Stimulated activated effector memory CD8-positive, alpha-beta T cell treated with anti-CD3 and anti-CD28 coated beads, Interleukin-12 subunit alpha, Interleukin-12 subunit beta, amount 100 ng/mL, for 72 hours (primary cell): ENCODE data around the gene DDX24.

Source experiments
- ATAC-seq: fragments of 150-1000 bp; cut with Tn5 transposase; 2 replicates; pipeline ENCODE4 v1.10.0; 2021
- DNase-seq, 2 donors: peaks; one replicate each; pipeline ENCODE4 v3.0.0; 2021 to 2022; ENCODE audit warnings: low spot score in 2 of 2
- H3K27ac Mint-ChIP-seq: one replicate; pipeline ENCODE4 v1.8.0; 2022; ENCODE audit warnings: mild to moderate bottlenecking, mixed read lengths
- H3K36me3 Mint-ChIP-seq: one replicate; pipeline ENCODE4 v1.8.0; 2022; ENCODE audit warnings: mild to moderate bottlenecking, mixed read lengths
- H3K4me1 Mint-ChIP-seq: one replicate; pipeline ENCODE4 v1.8.0; 2022; ENCODE audit warnings: mixed read lengths
- H3K4me3 Mint-ChIP-seq: one replicate; pipeline ENCODE4 v1.8.0; 2022; ENCODE audit warnings: mild to moderate bottlenecking, mixed read lengths
- H3K9me3 Mint-ChIP-seq: one replicate; pipeline ENCODE4 v1.8.0; 2022; ENCODE audit warnings: mixed read lengths

Gene DDX24

GRCh38 chr14:94005324-94006073, 75.5 kb downstream of the DDX24 start:
- ATAC-seq (no peak), DNase-seq (no peak)
- Mint-ChIP-seq H3K9me3 (no peaks in the 10 kb centered on the region), H3K4me3 (no peak overlapping the region), H3K27ac (no peak overlapping the region), H3K4me1 (peaks cover 48% of the 10 kb centered on the region), H3K36me3 (peaks cover 6% of the 10 kb centered on the region)

DNA sequence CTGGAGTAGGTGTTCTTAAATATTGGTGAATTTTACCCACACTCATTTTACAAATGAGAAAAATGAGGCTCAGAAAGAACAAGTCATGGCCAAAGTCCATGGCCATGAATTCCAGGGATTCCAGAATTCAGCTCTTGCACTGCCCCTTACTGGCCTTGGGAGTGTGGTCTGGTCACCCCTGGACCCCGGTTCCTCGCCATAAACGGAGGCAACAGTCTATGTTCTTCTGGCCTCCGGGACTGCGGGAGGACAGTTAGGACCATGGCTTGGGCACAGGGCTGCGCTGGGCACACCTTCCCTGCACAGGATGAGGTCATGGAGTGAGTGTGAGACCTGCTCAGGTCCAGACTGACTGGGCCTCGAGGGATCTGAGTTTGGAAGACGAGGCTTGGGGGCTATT, 77.0 kb downstream of the DDX24 start:
- Mint-ChIP-seq H3K9me3 (no peaks in the 10 kb centered on the region), H3K4me3 (no peak overlapping the region), H3K27ac (no peak overlapping the region), H3K4me1 (peaks cover 33% of the 10 kb centered on the region), H3K36me3 (no peaks in the 10 kb centered on the region)
- ATAC-seq (no peak), DNase-seq (no peak)

DNA sequence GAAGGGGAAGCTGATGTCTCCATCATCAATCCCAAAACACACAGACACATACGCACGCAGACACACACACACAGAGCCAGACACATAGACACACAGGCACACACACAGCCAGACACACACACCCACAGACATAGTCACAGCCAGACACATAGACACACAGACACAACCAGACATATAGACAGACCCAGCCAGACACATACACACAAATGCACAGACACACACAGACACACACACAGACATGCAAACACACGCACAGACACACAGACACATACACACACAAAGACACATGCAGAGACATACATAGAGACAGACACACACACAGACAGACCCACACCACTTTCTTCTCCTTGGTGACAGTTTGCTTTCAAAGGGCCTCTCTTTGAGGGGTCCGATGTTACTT, 77.6 kb downstream of the DDX24 start:
- ATAC-seq (no peak), DNase-seq (no peak)
- H3K4me1 Mint-ChIP-seq: peaks cover 29% of the 10 kb centered on the region
- no peak overlapping the region for H3K27ac Mint-ChIP-seq
- no peak overlapping the region for H3K4me3 Mint-ChIP-seq
- H3K9me3 Mint-ChIP-seq: no peaks in the 10 kb centered on the region
- no peaks in the 10 kb centered on the region for H3K36me3 Mint-ChIP-seq

DNA sequence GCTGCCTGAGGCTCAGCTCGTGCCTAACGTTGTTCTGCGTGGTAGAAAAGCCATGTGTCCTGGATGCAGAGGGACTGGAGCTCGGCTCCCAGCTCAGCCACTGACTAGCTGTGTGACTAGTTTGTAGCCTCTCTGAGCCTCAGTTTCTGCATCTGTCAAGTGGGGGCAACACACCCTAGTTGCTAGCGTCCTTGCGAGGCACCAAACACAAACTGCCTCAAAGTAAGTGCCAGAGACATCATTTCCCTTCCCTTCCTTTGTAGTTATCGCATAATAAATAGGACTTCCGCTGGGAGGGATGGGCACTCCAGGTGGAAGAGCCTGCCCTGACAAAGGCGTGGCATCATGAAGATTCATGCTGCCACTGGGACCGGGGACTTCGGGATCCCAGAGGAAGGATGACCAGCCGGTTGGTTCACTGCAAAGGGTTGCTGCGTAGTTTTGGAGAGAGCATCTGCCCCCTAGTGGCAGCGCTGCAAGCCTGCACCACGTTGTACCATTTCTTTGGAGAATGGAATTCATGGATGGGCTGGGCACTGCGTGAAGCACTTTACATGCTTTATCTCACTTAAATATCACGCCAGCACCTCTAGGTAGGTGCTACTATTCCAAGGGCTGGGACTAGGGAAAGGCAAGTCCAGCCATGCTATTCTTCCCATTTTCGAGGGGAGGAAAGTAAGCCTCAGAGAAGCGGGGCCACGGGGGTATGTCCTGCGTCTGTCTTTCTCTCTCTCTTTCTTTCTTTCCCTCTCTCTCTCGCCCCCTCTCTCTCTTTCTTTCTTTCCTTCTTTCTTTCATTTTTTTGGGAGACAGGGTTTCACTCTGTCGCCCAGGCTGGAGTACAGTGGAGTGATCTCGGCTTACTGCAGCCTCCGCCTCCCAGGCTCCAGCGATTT, 79.3 kb downstream of the DDX24 start:
- DNase-seq (peak; percentile 56 to 78), ATAC-seq (peak; percentile 79)
- H3K9me3 Mint-ChIP-seq: no peaks in the 10 kb centered on the region
- no peak overlapping the region for H3K4me3 Mint-ChIP-seq
- H3K4me1 Mint-ChIP-seq: peaks cover 32% of the 10 kb centered on the region
- H3K27ac Mint-ChIP-seq: no peak overlapping the region
- H3K36me3 Mint-ChIP-seq: no peaks in the 10 kb centered on the region

DNA sequence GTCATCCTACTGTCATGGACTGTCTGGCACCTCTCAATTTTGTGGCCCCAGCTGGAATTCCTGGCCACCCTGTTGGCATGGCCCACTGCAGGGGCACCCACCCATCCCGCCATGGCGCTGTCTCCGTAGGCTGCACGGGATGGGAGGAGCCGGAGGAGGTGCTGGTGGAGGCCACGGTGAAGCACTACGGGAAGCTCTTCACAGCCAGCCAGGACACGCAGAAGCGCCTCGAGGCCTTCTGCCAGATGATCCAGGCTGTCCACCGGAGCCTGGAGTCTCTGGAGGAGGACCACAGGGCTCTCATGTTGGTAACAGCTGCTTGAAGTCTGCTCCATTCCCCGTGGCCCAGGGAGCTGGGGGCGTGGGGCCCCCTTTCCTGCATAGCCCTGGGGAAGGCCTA, 80.0 kb downstream of the DDX24 start:
- Mint-ChIP-seq H3K36me3 (no peaks in the 10 kb centered on the region), H3K27ac (no peak overlapping the region), H3K4me1 (peaks cover 38% of the 10 kb centered on the region), H3K4me3 (no peak overlapping the region), H3K9me3 (no peaks in the 10 kb centered on the region)
- ATAC-seq: no peak
- DNase-seq: no peak

DNA sequence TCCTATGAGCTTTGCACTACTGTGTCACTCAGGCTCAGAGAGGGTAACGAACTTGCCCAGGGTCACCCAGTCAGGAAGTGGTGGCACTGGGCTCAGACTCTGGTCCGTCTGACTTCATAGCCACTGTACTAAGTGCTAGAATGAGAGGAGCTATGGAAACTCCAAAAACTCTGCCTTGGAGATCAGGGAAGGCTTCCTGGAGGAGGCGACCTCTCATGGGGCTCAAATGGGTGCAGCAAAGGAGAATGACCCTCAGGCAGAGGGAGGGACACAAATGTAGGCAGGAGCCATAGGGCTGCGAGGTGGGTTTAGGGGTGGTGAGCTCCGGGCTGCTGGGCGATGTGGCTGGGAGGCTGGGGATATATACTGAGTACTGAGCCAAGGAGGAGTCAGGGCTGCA, 80.7 kb downstream of the DDX24 start:
- no peaks in the 10 kb centered on the region for H3K9me3 Mint-ChIP-seq
- no peak for DNase-seq
- ATAC-seq: no peak
- no peaks in the 10 kb centered on the region for H3K36me3 Mint-ChIP-seq
- no peak overlapping the region for H3K4me3 Mint-ChIP-seq
- no peak overlapping the region for H3K27ac Mint-ChIP-seq
- peaks cover 44% of the 10 kb centered on the region for H3K4me1 Mint-ChIP-seq

GRCh38 chr14:93999573-93999972, 81.4 kb downstream of the DDX24 start:
- no peak overlapping the region for H3K27ac Mint-ChIP-seq
- no peaks in the 10 kb centered on the region for H3K9me3 Mint-ChIP-seq
- no peak overlapping the region for H3K4me3 Mint-ChIP-seq
- no peak for ATAC-seq
- H3K4me1 Mint-ChIP-seq: peaks cover 47% of the 10 kb centered on the region
- no peak for DNase-seq
- no peaks in the 10 kb centered on the region for H3K36me3 Mint-ChIP-seq

DNA sequence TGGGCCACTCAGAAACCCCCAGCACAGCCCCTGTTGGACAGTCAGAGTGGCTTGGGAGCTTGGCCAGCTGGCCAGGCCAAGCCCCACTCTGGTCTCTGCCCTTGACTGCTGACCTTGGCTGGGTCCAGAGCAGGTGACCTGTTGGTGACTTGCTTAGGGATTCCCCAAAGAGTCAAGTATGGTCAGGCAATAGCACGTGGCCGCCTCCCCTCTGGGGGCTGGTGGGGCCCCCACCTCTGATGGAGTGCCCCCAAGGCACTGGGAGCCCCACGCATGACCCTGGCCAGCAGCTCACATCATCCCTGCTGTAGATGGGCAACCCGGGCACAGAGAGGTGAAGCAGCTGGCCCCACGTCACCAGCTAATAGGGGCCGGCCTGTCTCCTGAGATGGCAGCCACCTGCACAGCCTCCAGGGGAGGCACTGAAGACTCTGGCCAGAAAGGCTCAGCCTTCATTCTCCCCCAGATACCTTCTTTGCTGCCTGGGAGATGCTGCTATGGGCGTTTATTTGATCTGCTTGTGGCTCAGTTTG, 82.1 kb downstream of the DDX24 start:
- no peak for ATAC-seq
- Mint-ChIP-seq H3K9me3 (no peaks in the 10 kb centered on the region), H3K36me3 (no peaks in the 10 kb centered on the region), H3K4me3 (no peak overlapping the region), H3K4me1 (peaks cover 48% of the 10 kb centered on the region), H3K27ac (peak overlapping the region; percentile 26)
- DNase-seq: no peak
